ENCODE measurements around the gene CFAP299. TPM values are rescaled to one million over a fixed set of nuclear protein-coding genes. Genes with fewer than 3 reads are reported as not detected.

The CFAP299 gene
- polyA plus RNA-seq, 2 of the 4 experiments (the other 2 are of a cell fraction) = not detected

GRCh38 chr4:80918004-80918403, 582.5 kb downstream of the CFAP299 start:
- FAIRE-seq = no peak

DNA sequence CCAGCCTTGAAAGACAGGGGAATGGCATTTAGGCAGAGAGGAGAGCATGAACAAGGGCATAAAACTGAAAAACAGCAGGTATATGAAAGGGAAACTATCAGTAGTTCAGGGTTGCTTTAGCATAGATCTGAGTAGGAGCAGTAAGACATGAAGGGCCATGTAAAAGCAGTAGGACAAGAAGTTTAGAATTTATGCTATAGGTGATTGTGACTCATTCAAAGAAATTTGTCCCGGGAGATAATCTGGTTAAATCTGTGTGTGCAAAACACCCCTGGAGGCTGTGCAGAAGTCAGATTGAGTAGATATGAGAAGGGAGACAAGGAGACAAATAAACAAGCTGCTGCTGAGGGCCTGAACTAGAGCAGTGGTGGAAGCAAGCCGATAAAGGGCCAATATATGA, 585.9 kb downstream of the CFAP299 start:
- Histone ChIP-seq H3K27ac (no peak overlapping the region), H3K9me3 (no peaks in the 10 kb centered on the region), H3K4me3 (no peak overlapping the region), H3K4me2 (no peak overlapping the region), H3K4me1 (no peaks in the 10 kb centered on the region)
- WGBS (ENCODE audit: missing lambda C conversion rate) = 6% methylated on average over 2 of the region's 2 CpGs
- TF ChIP-seq FOXS1 (CRISPR knock-in tag; IDR thresholded peaks at IDR 0.05) = no peak
- TF ChIP-seq, protein P1, sequence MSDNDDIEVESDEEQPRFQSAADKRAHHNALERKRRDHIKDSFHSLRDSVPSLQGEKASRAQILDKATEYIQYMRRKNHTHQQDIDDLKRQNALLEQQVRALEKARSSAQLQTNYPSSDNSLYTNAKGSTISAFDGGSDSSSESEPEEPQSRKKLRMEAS (IDR thresholded peaks at IDR 0.05) = no peak
- TF ChIP-seq HES2 (IDR thresholded peaks at IDR 0.05) = no peak
- TF ChIP-seq, protein P2, sequence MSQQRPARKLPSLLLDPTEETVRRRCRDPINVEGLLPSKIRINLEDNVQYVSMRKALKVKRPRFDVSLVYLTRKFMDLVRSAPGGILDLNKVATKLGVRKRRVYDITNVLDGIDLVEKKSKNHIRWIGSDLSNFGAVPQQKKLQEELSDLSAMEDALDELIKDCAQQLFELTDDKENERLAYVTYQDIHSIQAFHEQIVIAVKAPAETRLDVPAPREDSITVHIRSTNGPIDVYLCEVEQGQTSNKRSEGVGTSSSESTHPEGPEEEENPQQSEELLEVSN (IDR thresholded peaks at IDR 0.05; ENCODE audit: borderline replicate concordance, low read depth) = no peak
- TF ChIP-seq, protein P3, sequence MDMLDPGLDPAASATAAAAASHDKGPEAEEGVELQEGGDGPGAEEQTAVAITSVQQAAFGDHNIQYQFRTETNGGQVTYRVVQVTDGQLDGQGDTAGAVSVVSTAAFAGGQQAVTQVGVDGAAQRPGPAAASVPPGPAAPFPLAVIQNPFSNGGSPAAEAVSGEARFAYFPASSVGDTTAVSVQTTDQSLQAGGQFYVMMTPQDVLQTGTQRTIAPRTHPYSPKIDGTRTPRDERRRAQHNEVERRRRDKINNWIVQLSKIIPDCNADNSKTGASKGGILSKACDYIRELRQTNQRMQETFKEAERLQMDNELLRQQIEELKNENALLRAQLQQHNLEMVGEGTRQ (IDR thresholded peaks at IDR 0.05) = no peak
- TF ChIP-seq NFE2L2 (conservative IDR thresholded peaks at IDR 0.05; ENCODE audit: low read length) = no peak
- no peak for TF ChIP-seq FOSL2 (IDR thresholded peaks at IDR 0.05)
- no peak for TF ChIP-seq FOSL2 (CRISPR knock-in tag; IDR thresholded peaks at IDR 0.05)
- TF ChIP-seq TP53 (CRISPR knock-in tag; IDR thresholded peaks at IDR 0.05) = no peak
- TF ChIP-seq, protein P4, sequence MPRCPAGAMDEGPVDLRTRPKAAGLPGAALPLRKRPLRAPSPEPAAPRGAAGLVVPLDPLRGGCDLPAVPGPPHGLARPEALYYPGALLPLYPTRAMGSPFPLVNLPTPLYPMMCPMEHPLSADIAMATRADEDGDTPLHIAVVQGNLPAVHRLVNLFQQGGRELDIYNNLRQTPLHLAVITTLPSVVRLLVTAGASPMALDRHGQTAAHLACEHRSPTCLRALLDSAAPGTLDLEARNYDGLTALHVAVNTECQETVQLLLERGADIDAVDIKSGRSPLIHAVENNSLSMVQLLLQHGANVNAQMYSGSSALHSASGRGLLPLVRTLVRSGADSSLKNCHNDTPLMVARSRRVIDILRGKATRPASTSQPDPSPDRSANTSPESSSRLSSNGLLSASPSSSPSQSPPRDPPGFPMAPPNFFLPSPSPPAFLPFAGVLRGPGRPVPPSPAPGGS (IDR thresholded peaks at IDR 0.05) = no peak
- TF ChIP-seq PBX3 (IDR thresholded peaks at IDR 0.05) = no peak
- no peak for TF ChIP-seq TFCP2L1 (CRISPR knock-in tag; IDR thresholded peaks at IDR 0.05)
- no peak for TF ChIP-seq ESRRA (IDR thresholded peaks at IDR 0.05; ENCODE audit: borderline replicate concordance, low read length)
- no peak for TF ChIP-seq ATOH8 (CRISPR knock-in tag; IDR thresholded peaks at IDR 0.05; ENCODE audit: low read depth)
- TF ChIP-seq CBX8 (IDR thresholded peaks at IDR 0.05) = no peak
- ChIA-PET CTCF (no interaction called here), POLR2A (no interaction called here)
- DNase-seq (ENCODE audit: low read depth in 1 of 2, low spot score in 1 of 2) = no peak
- no peak for FAIRE-seq
- no peak for ATAC-seq

More at GRCh38 chr4:80918004-80918403, 582.5 kb downstream of the CFAP299 start:
- no peak overlapping the region for H3K4me2 ChIP-seq
- H3K4me1 ChIP-seq = no peaks in the 10 kb centered on the region
- no peak overlapping the region for H3K27ac ChIP-seq
- no peaks in the 10 kb centered on the region for H3K9me3 ChIP-seq
- ChIA-PET POLR2A (no interaction called here), CTCF (no interaction called here)
- DNase-seq (ENCODE audit: low read depth in 1 of 2, low spot score in 1 of 2) = no peak
- H3K4me3 ChIP-seq = no peak overlapping the region
- TF ChIP-seq, protein P2 (IDR thresholded peaks at IDR 0.05; ENCODE audit: borderline replicate concordance, low read depth) = no peak
- TF ChIP-seq CBX8 (IDR thresholded peaks at IDR 0.05) (no peak), ZFP36 (IDR thresholded peaks at IDR 0.05; ENCODE audit: borderline replicate concordance, partially characterized antibody) (no peak), HOXA7 (CRISPR knock-in tag; IDR thresholded peaks at IDR 0.05) (no peak), MAFK (IDR thresholded peaks at IDR 0.05; ENCODE audit: partially characterized antibody) (no peak), FOSB (CRISPR knock-in tag; IDR thresholded peaks at IDR 0.05) (no peak), HOXB13 (CRISPR knock-in tag; IDR thresholded peaks at IDR 0.05; ENCODE audit: low read depth) (no peak), ELK1 (IDR thresholded peaks at IDR 0.05; ENCODE audit: low read depth, low read length) (no peak), SREBF2 (IDR thresholded peaks at IDR 0.05) (no peak), PHF8 (IDR thresholded peaks at IDR 0.05; ENCODE audit: borderline replicate concordance, low read depth) (no peak), EP300 (IDR thresholded peaks at IDR 0.05) (no peak), FOSL2 (IDR thresholded peaks at IDR 0.05) (no peak), FOSL2 (CRISPR knock-in tag; IDR thresholded peaks at IDR 0.05) (no peak), KDM5A (IDR thresholded peaks at IDR 0.05) (no peak), HOXB5 (CRISPR knock-in tag; IDR thresholded peaks at IDR 0.05) (no peak), JUNB (IDR thresholded peaks at IDR 0.05) (no peak), RFX5 (IDR thresholded peaks at IDR 0.05) (no peak), HES2 (IDR thresholded peaks at IDR 0.05) (no peak)
- no peak for ATAC-seq

All from A549 (cell line).